Erythroblast (primary cell): Measurements from ENCODE around the gene GPX8.

Source experiments
- GATA1 ChIP-seq: IDR thresholded peaks from 2 replicates; pipeline ENCODE4 v1.6.1; 2011; ENCODE audit warnings: low read depth, mild to moderate bottlenecking, control low read depth, low read length, moderate library complexity
- POLR2A ChIP-seq: IDR thresholded peaks from 2 replicates; pipeline ENCODE4 v1.6.1; 2011; ENCODE audit warnings: mild to moderate bottlenecking, low read length

GRCh38 chr5:55172937-55173686, 13.1 kb downstream of the GPX8 start, which contains the start of gene CDC20B:
- TF ChIP-seq POLR2A (no peak), GATA1 (no peak)
